NCI-H1048 (cell line): Measurements from ENCODE around the gene ADCY3.

Experiments
- DNase-seq: peaks from one replicate; lab custom pipeline; 2025; lab: John Stamatoyannopoulos, UW

The ADCY3 gene

DNA sequence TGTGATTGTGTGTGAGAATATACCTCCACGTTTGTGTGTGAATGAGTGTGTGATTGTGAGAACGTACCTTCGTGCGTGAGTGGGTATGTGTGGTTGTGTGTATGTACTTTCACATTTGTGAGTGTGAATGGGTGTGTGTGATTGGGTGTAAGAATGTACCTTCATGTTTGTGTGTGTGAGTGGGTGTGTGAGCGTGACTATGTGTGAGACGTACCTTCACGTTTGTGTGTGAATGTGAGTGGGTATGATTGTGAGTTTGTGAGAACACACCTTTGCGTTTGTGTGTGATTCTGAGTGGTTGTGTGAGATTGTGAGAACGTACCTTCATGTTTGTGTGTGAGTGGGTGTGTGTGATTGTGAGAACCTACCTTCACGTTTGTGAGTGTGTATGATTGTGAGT is 5.8 kb upstream of the ADCY3 start:
- no peak for DNase-seq

DNA sequence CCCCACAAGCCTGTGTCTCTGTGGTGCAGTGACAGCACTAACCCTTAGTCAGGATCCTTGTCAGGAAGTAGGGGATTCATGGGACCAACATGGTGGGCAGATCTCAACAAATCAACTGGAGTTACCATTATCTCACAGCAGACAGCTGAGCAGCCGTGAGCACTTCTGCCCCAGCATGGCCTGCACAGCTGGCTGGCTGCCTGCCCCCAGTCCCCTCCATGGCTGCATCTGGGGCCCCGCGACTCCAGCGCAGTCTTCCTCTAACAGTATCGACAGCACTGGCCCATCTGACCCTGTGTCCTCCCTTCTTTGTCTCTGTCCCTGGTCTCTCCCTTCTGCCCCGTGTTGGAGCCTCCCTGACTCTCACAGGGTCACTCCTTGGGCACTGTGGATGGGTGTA is 4.7 kb upstream of the ADCY3 start:
- no peak for DNase-seq

DNA sequence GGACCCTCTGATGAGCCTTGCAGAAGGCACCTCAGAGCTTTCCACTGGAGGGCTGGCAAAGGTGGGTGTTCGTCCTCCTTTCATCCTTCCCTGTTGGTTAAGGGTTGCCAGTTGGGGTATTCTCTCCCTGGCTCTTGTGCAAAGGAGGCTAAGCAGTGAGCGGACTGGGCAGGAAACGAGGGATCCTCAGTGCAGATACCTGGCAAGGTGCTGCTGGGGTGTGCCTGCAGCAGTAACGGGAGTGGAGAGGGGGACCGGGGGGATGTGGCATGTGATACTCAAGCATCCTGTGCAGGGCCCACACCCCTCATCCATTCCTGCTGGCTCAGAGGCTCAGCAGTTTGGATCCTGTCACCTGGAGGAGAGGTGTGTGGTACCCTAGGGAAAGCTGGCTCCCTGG is 4.2 kb upstream of the ADCY3 start:
- DNase-seq: no peak

DNA sequence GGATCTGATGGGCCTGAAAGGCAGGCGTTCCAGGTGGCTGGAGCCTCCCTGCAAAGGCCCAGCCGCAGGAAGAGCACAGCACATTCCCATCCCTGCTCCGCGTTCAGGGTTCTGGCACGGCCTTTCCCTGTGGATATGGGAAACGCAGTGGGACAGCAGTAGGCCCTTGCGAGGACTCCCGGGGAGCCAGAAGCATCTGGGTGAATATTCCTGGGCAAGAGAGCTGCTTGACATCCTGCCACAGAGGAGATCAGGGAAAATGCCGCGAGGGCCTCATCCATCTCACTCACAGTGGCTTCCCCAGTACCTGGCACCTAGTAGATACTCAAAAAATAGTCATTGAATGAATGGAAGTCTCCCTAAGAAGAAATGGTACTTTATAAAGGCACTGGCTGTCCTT is 3.1 kb upstream of the ADCY3 start:
- no peak for DNase-seq

DNA sequence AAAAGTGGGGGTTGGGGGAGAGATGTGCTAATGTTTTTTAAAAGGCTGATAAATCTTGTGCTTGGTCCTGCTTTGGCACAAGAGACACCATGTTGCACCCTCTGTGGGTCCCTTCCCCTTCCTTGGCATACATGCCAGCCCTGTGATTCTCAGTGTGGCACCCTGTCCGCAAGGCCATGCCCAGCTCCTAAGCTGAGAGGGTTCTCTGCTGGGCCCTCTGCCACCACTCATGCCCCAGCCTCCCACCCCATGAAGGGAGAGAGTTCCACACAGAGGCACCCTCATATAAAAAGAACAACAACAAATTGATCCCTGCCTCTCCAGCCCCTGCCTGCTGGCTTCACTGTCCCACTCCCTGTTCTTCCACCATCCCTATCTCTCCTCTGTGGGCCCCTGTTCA is 2.5 kb upstream of the ADCY3 start:
- no peak for DNase-seq

DNA sequence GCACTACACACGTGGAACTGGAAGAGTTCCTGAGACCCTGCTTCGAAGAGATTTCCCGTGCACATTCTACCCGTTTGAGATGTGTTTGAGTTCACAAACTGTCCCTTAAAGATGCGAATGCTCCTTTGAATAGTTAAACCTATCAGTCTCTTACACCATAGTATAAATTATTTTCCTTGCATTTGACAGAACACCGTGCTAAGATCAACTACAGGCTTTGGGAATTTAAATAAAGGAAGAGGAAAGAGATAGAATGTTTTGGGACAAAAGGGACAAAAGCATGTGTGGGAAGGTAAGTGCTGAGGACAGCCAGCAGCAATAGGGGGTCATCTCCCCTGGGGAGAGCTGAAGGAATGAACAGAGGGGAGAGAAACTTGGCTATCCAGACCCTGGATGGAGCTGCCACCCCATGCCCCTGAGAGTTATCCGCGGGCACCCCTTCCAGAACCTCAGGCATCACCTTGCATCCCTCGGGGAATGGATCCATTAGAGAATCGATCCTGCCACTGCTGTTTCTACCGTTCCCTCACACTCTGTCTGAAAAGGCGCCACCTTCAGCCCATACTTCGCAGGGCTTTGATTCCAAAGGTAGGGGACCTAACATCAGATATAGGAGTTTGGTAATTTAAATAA is 888 bp upstream of the ADCY3 start:
- no peak for DNase-seq

DNA sequence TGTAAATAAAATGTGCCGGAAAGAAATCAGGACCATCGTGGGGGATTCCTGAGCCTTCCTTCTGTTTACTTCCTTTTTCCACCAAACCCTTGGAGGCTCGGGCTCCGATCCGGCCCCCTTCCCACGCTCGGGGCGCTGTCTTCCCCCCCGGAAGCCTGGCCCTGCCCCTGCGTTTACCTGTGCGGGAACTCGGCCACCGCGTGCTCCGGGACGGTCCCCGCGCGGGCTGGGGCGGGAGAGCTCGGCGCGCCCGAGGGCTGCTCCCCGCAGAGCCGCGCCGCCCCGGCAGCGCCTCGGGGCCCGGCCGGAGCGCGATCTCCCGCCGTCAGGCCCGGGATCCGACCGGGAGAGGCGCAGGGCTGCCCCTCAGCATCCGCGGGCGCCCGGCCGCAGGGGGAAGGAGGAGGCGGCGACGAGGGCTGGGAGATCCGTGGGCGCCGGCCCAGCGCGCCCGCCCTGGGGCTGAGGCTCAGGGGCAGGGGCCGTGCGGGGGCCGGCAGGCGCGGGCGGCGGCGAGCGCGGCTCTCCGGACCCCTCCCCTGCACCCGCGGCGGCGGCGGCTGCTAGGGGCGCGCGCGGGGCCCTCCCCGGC is 435 bp downstream of the ADCY3 start:
- DNase-seq: no peak

DNA sequence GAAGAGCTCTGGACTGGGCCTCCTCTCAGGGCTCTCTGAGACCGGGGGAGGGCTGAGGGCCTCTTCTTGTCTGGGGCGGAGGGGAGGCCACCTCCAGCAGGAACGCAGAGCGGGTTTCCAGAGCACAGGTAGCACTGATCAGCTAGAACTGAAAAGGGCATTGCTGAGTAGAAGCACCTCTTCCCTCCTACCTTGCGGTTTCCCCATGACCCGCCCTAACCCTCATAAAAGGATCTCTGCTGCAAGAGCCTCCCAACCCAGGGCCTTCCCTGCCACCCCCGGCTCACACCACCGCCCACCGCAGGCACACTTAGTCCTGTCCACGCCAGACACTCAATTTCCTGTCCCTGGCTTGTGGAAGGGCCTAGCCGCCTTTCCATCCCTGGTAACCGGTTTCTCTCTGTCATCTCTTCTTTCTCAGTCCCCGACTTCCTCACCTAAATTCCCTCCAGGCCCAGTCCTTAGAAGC is 966 bp downstream of the ADCY3 start:
- DNase-seq: no peak

DNA sequence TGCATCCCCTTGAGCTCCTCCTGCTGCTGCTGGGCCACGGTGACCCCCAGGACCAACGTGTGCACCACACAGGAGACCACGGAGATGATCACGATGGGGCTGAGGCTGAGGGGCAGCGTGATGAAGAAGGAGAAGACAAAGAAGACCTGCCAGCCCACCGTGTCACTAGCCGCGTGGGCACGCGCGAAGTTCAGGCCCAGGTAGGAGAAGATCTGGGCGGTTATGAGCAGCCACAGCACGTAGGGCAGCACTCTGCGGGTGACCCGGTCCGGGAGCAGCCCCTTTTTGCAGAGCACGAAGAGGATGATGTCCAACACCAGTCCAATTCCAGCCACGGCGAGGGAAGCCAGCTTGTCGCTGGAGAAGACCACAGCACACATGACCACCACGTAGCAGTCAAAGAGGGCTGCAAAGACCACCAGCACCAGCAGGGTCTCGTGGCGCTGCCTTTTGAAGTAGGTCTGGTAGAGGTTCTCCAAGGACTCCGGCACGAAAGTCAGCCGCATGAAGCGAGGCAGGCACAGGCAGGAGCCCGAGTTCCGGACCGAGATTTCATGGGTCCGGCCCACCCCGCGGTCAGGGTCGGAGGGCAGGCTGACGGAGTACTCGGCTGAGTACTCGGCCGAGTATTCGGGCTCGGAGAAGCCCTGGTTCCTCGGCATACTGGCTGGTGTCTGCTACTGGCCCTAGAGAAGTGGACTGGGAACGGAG is 1.6 kb downstream of the ADCY3 start:
- DNase-seq: no peak

DNA sequence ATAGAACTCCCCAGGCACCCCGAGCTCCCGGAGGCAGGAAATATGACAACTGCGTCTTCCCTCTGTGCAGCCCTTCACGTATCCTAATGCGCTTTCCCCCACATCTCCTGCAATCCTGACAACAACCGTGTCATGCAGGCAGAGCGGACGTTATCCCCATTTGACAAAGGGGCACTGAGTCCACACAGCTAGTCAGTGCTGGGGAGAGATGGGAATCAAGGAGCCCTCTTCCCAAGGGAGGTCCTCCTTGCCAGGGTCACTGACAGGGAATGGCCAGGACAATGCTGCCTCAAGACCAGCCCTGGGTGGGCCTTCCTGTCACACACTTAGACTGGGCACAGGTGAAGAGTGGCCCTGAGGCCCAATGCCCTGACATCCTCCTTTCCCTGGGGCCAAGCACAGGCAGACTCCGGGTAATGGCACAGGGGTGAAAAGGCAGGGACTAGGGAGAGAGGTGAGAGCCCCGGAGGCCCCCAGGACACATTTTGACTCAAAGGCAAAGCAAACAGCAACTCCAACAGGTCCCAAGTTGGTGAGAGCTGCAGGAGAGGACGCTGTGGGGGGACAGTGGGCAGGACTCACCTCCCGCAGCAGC is 2.2 kb downstream of the ADCY3 start:
- DNase-seq: no peak

DNA sequence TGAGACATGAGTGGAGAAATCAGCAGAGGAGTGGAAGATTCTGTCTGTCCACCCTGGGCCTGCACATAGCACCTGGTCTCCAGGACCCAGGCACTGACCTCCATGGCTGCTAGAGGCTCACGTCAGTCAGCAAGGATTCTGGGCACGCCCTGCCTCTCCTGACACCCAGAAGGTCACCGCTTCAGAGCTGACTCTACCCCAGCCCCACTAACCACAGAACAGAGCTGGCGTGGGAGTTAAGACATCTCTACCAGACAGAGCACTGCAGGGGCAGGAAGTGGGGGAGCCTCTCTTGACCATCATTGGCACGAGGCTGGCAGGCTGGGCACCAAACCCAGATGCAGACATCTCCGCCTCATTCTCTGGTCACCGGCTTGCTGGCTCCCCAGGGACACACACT is 3.0 kb downstream of the ADCY3 start:
- DNase-seq: no peak

DNA sequence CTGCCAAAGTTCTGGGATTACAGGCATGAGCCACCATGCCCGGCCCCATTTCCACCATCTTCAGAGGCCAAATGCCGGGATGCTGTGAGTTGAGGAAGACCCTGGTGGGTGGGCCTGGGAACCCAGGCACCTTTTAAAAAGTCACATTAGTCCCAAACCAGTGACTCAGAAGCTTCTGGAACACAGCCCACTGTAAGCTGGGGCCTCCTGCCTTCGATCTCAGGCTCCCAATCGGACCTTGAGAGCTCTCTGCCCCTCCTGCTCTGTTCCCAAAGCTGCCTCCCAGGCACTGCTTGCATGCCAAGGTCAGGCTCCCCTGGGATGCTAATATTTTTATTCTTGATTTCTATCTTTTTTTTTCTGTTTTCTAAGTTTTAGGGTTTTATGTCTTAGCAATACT is 4.2 kb downstream of the ADCY3 start:
- DNase-seq: no peak

DNA sequence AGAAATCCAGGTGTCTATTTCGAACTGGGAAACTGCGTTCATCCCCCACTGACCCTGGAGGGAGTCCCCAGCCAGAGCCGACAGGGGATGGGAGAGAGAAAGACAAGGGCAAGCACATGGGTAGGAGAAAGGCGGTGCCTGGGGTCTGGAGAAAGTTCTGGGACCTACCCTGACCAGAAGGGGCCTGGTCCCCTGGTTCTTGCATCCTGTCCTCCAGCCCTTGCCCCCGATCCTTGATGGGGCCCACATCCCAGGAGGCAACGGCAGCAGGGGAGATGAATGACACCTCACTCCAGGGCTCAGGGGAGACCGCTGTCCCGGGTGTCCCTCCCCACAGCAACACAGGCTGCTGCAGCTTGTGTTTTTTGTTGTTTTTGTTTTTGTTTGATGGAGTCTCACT is 4.9 kb downstream of the ADCY3 start:
- no peak for DNase-seq

DNA sequence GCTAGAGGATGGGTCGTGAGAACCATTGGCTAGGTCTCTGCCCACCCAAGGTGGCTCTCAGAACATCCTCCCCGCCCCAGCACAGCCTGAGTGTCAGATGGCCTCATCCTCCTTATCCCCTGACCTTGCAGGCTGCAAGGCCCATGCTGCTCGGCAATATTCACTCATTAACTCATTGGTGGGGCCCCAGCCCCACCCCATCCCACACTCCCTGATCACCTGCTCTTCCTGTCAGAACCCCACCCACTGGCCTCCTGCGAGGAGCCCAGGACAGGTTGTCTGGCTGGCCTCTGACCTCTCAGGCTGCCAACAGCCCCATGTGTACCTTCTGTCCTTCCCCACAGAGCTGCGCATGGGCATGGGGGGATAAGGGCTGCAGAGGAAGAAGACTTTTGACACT is 5.3 kb downstream of the ADCY3 start:
- DNase-seq: no peak

DNA sequence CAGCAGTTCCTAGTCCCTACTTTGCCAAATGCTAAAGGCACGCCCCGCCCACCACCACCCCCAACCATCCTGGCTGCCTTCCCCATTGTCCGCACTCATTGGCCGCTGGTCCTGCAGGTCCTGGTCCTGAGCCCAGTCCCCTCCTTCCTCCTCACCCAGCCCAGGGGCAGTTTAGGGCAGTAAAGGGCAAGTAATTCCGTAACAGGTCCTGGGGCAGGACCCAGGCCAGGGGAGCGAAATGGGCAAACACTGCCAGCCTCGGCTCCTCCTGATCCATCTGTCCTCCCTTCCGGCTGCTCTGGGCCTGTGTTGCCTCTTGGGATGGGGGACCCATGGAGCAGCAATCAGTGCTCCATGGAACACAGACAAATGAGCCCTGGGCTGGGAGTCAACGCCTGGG is 6.1 kb downstream of the ADCY3 start:
- no peak for DNase-seq

DNA sequence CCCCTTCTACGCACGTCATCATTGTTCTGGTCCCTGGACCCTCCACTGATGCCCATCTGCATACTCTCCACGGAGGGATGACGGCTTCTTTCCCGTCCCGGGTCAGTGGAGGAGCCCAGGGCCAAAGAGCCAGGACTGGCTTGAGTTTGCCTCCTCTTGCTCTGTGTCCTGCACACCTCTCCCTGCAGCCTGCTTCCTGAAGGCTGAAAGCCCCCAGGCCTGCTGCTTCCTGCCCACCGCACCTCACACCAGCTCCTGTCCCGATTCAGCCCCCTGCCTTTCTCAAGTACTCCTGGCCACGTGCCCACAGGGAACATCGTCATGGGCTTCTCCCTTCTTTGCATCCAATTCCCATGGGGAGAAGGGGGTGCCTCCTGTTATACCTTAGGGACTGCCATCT is 7.1 kb downstream of the ADCY3 start:
- no peak for DNase-seq

DNA sequence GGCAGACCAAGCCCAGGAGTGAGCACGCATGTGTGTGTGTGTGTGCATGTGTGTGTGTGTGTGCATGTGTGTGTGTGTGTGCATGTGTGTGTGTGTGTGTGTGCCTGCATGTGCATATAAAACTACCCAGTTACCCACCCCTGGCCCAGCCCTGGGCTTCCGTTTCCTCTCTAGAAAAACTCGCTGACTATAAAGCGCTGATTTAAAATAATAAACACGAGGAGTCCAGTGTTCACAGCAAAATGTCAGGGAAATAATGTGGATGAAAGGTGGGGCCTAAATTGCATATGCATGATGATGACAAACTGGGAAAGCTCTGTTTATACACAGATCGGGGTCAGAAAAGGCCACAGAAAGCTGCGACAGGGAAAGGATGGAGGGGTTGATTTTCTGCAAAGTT is 7.5 kb downstream of the ADCY3 start:
- DNase-seq: no peak

DNA sequence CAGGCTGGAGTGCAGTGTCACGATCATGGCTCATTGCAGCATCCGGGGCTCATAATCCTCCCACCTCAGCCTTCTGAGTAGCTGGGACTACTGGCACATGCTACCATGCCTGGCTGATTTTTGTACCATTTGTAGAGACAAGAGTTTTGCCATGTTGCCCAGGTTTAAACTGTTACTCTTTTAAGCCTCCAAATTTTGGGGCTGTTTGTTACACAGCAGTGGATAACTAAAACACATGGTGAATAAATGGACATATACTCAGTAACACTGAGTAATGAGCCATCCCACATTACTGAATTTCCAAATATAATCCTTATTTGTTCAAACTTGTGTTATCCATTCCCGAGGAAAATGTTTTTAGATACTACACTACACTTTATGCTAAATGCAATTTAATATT is 9.8 kb downstream of the ADCY3 start:
- DNase-seq: no peak

DNA sequence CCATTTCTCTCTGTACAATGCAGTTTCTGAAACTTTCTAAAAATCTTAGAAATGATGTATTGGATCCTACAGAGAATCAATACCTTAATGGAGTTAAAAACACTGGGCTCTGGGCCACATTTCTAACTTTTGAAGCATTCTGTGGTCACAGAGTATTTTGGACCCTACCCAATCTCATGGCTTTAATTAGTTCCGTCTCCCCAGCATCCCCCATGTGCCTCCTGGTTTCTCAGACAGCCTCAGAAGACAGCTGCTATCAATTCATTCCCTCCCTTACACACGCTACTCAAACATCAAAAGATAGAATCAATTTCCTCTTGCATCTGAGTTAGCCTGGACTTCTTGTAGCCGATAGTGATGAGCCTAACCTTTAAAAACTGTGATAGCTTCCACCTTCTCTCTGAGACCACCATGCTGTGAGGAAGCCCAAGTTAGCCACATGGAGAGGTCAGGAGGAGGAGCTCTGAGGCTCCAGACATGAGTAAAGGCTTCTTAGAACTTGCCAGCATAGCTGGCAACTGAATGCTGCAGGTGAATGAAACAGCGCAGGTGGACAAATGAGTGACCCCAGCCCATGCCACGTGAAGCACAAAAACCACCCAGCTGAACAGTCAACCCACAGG is 10.4 kb downstream of the ADCY3 start:
- DNase-seq: no peak

DNA sequence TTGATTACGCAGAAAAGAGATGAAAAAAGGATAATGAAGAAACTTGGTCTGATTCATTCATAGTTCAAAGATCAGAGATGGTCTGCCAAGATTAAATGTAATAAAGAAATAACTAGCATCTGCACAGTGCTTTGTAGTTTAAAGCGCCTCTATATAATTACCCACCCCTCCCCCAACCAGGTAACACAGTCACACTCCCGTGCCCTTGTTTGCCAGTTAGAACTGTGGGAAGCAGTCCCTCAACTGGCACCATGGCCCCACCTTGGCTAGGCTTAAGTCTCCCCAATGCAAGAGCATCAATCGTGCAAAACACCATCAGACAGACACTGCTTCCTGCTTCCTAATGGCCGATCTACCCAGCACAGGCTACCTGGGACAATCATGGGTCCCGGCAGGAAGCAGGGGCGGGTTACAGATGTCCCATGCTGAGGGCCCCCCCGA is 11.6 kb downstream of the ADCY3 start:
- DNase-seq: no peak

DNA sequence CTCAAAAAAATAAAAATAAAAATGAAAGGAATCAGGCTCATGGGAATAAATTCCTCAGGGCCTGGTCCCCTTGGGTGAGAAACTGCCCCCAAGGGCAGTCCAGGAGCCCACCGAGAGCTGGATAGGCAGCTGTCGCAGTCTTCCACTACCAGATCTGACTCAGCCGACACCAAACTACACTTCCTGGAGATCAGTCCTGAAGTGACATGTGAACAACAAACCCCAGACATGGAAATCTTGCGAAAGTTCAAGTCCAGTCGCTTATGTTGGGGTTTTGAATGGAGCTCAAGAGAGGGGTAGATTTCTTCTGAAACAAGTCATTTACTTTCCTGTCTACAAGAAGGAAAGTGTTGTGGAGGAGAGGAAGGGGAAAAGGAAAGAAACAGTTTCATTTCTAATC is 12.9 kb downstream of the ADCY3 start:
- DNase-seq: no peak

DNA sequence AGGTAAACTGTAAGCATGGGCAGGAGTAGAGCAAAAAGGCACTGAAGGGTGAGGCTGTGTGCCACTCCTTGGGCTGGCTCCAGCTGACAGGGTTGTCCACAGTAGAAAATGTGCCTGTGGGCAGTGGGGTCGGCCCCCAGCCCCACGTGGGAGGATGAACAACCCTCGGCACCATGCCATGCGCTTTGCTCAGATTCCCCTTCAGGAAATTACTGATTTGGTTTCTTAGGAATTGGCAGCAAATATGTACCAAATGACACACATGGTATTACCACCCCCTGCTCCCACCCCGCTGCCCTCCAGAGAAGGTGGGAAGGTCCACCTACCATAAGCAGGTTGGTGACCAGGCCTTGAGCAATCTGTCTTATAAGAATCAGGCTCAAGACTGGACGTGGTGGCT is 13.6 kb downstream of the ADCY3 start:
- no peak for DNase-seq
